Muscle layer of colon (tissue), 2 donors: ENCODE results near the gene ZNF761.
"Not testable (repeated sequence)": the region's sequence is repeated elsewhere in the genome, so short reads cannot be mapped to it uniquely, and the experiment has no call there.

Experiments
- H3K27ac ChIP-seq: one replicate; pipeline ENCODE4 v1.7.0; 2013; ENCODE audit warnings: low read depth, mild to moderate bottlenecking, low read length, moderate library complexity
- H3K27me3 ChIP-seq, 2 donors: one replicate each; pipeline ENCODE4 v1.7.0; 2013; ENCODE audit warnings: low read length in 2 of 2, mild to moderate bottlenecking in 2 of 2; ENCODE audit not compliant: insufficient read depth in 2 of 2, control insufficient read depth in 1 of 2
- H3K36me3 ChIP-seq: one replicate; pipeline ENCODE4 v1.7.0; 2013; ENCODE audit warnings: mild to moderate bottlenecking, low read length; ENCODE audit not compliant: insufficient read depth
- H3K4me1 ChIP-seq: one replicate; pipeline ENCODE4 v1.7.0; 2013; ENCODE audit warnings: mild to moderate bottlenecking, low read length; ENCODE audit not compliant: insufficient read depth
- H3K4me3 ChIP-seq, 2 donors: one replicate each; pipeline ENCODE4 v1.7.0; 2013; ENCODE audit warnings: low read length in 2 of 2, low read depth in 1 of 2, mild to moderate bottlenecking in 1 of 2, moderate library complexity in 1 of 2
- H3K9ac ChIP-seq: one replicate; pipeline ENCODE4 v1.7.0; 2013; ENCODE audit warnings: low read length
- H3K9me3 ChIP-seq: one replicate; pipeline ENCODE4 v1.7.0; 2013; ENCODE audit warnings: mild to moderate bottlenecking, low read length
- donor health status: abdominal sarcoma.
- donor health status: Adenocarcinoma of cecum.

The ZNF761 gene

DNA sequence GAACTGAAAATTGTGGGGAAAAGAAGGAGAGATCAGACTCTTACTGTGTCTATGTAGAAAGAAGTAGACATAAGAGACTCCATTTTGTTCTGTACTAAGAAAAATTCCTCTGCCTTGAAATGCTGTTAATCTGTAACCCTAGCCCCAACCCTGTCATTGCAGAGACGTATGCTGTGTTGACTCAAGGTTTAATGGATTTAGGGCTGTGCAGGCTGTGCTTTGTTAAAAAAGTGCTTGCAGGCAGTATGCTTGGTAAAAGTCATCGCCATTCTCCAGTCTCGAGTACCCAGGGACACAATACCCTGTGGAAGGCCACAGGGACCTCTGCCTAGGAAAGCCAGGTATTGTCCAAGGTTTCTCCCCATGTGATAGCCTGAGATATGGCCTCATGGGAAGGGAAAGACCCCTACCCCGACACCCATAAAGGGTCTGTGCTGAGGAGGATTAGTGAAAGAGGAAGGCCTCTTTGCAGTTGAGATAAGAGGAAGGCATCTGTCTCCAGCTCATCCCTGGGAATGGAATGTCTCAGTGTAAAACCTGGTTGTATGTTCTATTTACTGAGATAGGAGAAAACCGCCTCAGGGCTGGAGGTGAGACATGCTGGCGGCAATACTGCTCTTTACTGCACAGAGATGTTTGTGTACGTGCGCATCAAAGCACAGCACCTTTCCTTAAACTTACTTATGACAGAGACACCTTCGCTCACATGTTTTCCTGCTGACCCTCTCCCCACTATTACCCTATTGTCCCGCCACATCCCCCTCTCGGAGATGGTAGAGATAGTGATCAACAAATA lies 11.1 kb upstream of the ZNF761 start:
- not testable (repeated sequence) for H3K4me3 ChIP-seq, H3K9me3 ChIP-seq, H3K27me3 ChIP-seq, H3K27ac ChIP-seq, H3K36me3 ChIP-seq, H3K9ac ChIP-seq, H3K4me1 ChIP-seq

DNA sequence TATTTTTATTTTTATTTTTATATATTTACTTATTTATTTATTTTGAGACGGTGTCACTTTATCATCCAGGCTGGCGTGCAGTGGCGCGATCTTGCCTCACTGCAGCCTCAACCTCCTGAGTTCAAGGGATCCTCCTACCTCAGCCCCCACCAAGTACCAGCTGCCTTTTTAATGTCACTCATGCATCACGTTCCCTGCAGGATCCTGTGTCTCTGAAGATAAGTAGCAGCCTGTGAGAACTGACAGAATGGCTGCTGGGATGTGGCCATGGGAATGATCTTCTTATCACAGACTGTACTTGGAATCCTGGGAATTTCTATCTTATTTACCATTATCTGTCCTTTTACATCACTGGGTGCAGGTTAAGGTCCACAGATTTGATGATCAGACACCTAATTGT lies 9.2 kb upstream of the ZNF761 start:
- H3K27ac ChIP-seq: no peak overlapping the region
- no peak overlapping the region for H3K9ac ChIP-seq
- H3K9me3 ChIP-seq: no peaks in the 10 kb centered on the region
- H3K36me3 ChIP-seq: no peaks in the 10 kb centered on the region
- no peaks in the 10 kb centered on the region for H3K4me1 ChIP-seq
- no peak overlapping the region for H3K4me3 ChIP-seq
- no peaks in the 10 kb centered on the region for H3K27me3 ChIP-seq

DNA sequence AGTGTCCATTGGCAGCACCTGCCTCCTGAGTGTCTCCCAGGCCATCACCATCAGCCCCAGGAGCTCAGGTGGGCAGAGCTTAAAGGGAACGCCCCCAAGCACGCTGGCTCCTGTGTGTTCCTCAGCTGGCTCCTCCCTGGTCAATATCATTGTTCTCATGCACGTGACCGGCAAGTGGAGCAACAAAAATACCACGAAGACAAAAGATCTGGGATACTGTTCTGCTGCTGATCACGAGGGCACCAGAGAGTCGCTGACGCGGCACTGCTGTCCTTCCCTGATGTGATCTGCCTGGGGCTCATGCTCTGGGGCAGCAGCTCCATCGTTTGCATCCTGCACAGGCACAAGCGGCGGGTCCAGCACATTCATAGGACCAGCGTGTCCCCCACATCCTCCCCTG lies 8.7 kb upstream of the ZNF761 start:
- H3K4me3 ChIP-seq, H3K36me3 ChIP-seq, H3K27me3 ChIP-seq, H3K9ac ChIP-seq, H3K9me3 ChIP-seq, H3K27ac ChIP-seq, H3K4me1 ChIP-seq: not testable (repeated sequence)

DNA sequence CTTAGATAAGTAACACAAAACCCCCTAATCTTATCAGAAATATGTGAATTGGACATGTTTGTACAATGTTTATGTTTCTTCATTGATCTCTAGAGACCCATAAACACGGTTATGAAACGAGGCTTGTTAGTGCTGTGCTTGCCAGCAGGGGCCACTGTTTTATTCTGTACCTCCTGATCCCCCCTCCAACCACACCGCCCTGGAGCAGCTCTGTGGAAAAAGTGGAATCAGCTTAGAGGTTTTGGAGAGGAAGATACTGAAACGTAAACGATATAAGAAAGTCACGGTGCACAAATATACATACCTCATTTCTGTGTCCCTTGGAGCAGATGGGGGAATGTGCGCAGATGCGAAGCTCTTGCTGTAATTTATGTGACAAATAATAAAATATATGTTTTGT lies 8.1 kb upstream of the ZNF761 start:
- H3K27ac ChIP-seq, H3K9me3 ChIP-seq, H3K27me3 ChIP-seq, H3K9ac ChIP-seq, H3K4me3 ChIP-seq, H3K36me3 ChIP-seq, H3K4me1 ChIP-seq: not testable (repeated sequence)

DNA sequence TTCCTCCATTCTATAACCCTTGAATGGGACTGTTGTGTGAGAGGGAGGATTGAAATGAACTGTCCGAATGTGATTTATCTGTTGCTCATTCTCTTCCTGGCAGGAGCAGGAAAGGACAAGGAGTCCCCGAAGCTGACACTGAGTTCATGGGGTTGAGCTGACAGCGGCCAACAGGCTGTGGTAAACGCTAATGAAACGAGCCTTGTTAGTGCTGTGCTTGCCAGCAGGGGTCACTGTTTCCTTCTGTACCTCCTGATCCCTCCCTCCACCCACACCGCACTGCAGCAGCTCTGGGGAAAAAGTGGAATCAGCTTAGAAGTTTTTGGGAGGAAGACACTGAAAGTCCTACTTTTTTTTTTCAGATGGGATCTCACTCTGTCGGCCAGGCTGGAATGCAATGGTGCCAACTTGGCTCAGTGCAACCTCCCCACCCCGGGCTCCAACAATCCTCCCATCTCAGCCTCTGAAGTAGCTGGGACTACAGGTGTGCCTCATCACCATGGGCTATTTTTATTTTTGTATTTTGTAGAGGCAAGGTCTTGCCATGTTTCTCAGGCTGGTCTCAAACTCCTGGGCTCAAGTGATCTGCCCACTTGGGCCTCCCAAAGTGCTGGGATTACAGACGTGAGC lies 6.7 kb upstream of the ZNF761 start:
- Histone ChIP-seq H3K9ac (no peak overlapping the region), H3K27ac (no peak overlapping the region), H3K4me1 (no peaks in the 10 kb centered on the region), H3K4me3 (no peak overlapping the region), H3K27me3 (no peaks in the 10 kb centered on the region), H3K9me3 (no peaks in the 10 kb centered on the region), H3K36me3 (no peaks in the 10 kb centered on the region)

DNA sequence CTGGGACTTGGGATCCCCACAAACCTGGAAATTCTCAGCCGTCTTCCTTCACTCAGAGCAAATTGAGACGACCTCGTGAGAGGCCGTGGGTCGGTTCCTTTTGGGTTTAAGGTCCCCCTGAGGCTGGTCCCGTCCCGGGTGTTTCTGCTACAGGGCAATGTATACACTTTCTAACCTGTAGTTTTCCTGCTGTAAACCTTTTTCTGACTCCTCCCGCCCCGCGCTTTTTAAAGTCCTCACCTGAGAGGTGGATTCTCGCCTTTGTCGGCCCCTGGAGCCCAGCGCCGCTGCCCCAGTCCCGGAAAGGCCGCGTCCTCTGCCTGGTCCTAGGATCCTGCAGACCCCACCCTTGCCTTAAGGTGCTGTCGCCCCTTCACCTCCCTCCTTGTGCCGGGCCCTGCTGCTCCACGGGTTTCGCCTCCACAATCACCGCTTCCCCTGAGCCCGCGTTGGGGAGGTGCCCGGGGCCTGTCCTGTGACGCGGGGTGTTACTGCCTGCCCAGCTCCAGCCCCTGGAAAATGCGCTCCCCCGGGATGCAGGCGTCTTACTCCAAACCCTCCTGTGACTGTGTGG lies 391 bp downstream of the ZNF761 start:
- Histone ChIP-seq H3K27ac (peak overlapping the region; percentile 66), H3K9me3 (no peaks in the 10 kb centered on the region), H3K4me1 (peaks cover 15% of the 10 kb centered on the region), H3K9ac (peak overlapping the region; percentile 53), H3K36me3 (no peaks in the 10 kb centered on the region), H3K27me3 (no peaks in the 10 kb centered on the region), H3K4me3 (peak overlapping the region; percentile 79 to 83)

DNA sequence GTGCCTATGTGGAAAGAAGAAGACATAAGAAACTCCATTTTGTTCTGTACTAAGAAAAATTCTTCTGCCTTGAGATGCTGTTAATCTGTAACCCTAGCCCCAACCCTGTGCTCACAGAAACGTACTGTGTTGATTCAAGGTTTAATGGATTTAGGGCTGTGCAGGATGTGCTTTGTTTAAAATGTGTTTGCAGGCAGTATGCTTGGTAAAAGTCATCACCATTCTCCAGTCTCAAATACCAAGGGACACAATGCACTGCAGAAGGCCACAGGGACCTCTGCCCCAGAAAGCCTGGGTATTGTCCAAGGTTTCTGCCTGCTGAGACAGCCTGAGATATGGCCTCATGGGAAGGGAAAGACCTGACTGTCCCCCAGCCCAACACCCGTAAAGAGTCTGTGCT lies 12.0 kb downstream of the ZNF761 start:
- H3K27me3 ChIP-seq, H3K27ac ChIP-seq, H3K4me1 ChIP-seq, H3K9ac ChIP-seq, H3K36me3 ChIP-seq, H3K4me3 ChIP-seq, H3K9me3 ChIP-seq: not testable (repeated sequence)

DNA sequence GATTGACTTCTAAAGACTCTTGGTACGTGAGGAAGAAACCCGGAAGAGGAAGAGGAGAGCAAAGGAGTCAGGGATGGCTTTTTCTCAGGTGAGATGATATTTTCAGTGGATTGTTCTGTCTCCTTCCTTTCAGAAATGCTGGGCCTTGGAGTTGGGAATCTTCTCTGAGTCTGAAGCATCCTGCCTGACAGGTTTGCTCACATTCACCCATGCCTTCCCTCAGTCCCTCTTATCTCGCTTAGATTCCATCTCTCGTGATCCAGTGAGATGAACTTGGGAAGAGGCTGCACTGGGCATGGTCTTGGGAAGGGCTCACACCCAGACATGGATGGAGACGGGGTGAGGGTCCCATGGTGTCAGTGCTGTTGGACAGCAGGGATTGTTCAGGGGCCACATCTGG lies 15.4 kb downstream of the ZNF761 start:
- not testable (repeated sequence) for H3K27ac ChIP-seq, H3K4me1 ChIP-seq, H3K27me3 ChIP-seq, H3K9me3 ChIP-seq, H3K9ac ChIP-seq, H3K4me3 ChIP-seq
- H3K36me3 ChIP-seq: peaks cover 16% of the 10 kb centered on the region

DNA sequence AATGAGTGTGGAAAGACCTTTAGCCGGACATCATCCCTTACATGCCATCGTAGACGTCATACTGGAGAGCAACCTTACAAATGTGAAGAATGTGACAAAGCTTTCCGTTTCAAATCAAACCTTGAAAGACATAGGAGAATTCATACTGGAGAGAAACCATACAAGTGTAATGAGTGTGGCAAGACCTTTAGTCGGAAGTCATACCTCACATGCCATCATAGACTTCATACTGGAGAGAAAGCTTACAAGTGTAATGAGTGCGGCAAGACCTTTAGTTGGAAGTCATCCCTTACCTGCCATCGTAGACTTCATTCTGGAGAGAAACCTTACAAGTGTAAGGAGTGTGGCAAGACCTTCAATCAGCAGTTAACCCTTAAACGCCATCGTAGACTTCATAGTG lies 24.0 kb downstream of the ZNF761 start:
- Histone ChIP-seq H3K4me1 (no peaks in the 10 kb centered on the region), H3K27me3 (no peaks in the 10 kb centered on the region), H3K36me3 (peaks cover 39% of the 10 kb centered on the region), H3K9me3 (no peaks in the 10 kb centered on the region), H3K4me3 (no peak overlapping the region), H3K9ac (no peak overlapping the region), H3K27ac (no peak overlapping the region)

DNA sequence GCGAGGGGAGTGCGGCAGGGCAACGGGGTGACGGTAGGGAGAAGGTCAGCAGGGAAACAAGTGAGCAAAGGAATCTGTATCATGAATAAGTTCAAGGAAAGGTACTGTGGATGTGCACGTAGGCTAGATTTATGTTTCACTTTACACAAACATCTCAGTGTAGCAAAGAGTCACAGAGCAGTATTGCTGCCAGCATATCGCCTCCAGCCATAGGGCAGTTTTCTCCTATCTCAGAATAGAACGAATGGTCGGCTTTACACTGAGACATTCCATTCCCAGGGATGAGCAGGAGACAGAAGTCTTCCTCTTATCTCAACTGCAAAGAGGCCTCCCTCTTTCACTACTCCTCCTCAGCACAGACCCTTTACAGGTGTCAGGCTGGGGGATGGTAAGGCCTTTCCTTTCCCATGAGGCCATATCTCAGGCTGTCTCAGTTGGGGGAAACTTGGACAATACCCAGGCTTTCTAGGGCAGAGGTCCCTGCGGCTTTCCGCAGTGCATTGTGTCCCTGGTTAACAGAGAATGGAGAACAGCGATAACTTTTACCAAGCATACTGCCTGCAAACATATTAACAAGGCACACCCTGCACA lies 28.4 kb downstream of the ZNF761 start:
- H3K4me1 ChIP-seq, H3K9me3 ChIP-seq, H3K27ac ChIP-seq, H3K4me3 ChIP-seq, H3K36me3 ChIP-seq, H3K9ac ChIP-seq: not testable (repeated sequence)
- H3K27me3 ChIP-seq: peaks cover 0 to 11% of the 10 kb centered on the region in 2 donors

DNA sequence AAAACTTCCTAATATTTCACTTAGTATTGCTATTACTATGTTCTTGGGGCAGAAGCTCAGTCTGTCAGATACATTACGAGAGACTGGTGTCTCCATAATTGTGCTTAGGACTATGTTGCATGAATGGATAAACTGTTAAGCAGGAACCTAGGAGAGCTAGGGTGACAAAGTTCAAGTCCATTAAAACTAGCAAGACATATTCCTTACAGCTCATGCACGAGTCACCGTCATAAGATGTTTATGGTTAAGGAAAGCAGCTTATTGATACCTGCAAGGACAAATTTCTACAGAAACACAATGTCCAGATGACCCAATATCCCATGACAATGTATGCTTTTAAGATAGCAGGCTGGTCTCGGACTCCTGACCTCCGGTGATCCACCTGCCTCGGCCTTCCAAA lies 30.1 kb downstream of the ZNF761 start:
- Histone ChIP-seq H3K4me1 (no peaks in the 10 kb centered on the region), H3K27me3 (peaks cover 0 to 11% of the 10 kb centered on the region in 2 donors), H3K27ac (no peak overlapping the region), H3K4me3 (no peak overlapping the region), H3K9me3 (no peaks in the 10 kb centered on the region), H3K36me3 (no peaks in the 10 kb centered on the region), H3K9ac (no peak overlapping the region)
